ENCODE data around the gene SAMD4B.

SAMD4B gene

DNA sequence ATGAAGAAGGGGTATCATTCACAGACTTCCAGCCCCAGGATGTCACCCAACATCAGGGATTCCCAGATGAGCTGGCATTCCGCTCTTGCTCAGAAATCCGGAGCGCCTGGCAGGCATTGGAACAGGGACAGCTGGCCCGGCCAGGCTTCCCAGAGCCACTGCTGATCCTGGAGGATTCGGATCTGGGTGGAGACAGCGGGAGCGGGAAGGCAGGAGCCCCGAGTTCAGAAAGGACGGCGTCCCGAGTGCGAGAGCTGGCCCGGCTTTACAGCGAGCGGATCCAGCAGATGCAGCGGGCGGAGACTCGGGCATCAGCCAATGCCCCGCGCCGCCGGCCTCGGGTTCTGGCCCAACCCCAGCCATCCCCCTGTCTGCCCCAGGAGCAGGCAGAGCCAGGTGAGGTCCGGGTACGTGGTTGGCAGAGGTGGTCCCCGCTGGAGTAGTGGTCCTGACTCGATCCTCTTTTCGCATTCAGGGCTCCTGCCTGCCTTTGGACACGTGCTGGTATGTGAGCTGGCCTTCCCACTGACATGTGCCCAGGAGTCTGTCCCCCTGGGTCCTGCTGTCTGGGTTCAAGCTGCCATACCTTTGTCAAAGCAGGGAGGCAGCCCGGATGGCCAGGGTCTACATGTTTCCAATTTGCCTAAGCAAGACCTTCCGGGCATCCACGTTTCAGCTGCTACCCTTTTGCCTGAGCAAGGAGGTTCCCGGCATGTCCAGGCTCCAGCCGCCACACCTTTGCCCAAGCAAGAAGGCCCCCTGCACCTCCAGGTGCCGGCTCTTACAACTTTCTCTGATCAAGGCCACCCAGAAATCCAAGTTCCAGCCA, 81.3 kb downstream of the SAMD4B start:
- no peak for DNase-seq (ENCODE audit: low read depth)
- H3K4me3 ChIP-seq (ENCODE audit: low read length), result no peak overlapping the region
- no peak for TF ChIP-seq CTCF (conservative IDR thresholded peaks at IDR 0.05; ENCODE audit: low read depth, low read length)

- H3K4me3 ChIP-seq (ENCODE audit: low read length), result no peak overlapping the region
- TF ChIP-seq CTCF (conservative IDR thresholded peaks at IDR 0.05; ENCODE audit: low read depth, low read length), result no peak
- no peak for DNase-seq (ENCODE audit: low read depth)
Observed at GRCh38 chr19:39424934-39425333, 82.7 kb downstream of the SAMD4B start.

GRCh38 chr19:39425744-39426143, 83.5 kb downstream of the SAMD4B start:
- H3K4me3 ChIP-seq (ENCODE audit: low read length), result no peak overlapping the region
- TF ChIP-seq CTCF (conservative IDR thresholded peaks at IDR 0.05; ENCODE audit: low read depth, low read length), result no peak
- no peak for DNase-seq (ENCODE audit: low read depth)

DNA sequence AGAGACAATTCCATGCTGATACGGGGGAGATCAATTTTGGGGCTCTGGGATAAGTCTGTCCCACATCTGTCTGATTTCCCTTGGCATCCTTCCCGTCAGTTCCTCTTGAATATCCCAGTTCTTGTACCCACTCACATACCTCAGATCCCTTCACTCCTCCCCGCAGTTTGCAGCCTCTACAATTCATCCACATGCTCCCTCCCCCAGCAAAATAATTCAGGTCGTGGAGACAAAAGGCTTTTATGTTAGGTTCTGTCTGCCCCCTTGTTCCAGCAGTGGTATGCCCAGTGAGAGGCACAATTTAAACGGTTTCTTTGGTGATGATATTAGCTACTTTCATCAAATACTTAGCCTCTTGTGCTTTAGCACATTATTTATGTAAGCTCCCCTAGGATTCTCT, 83.9 kb downstream of the SAMD4B start:
- H3K4me3 ChIP-seq (ENCODE audit: low read length), result no peak overlapping the region
- no peak for DNase-seq (ENCODE audit: low read depth)
- no peak for TF ChIP-seq CTCF (conservative IDR thresholded peaks at IDR 0.05; ENCODE audit: low read depth, low read length)

- no peak for TF ChIP-seq CTCF (conservative IDR thresholded peaks at IDR 0.05; ENCODE audit: low read depth, low read length)
- no peak for DNase-seq (ENCODE audit: low read depth)
- H3K4me3 ChIP-seq (ENCODE audit: low read length), result no peak overlapping the region
Observed at GRCh38 chr19:39427707-39428106, 85.5 kb downstream of the SAMD4B start.

- no peak for TF ChIP-seq CTCF (conservative IDR thresholded peaks at IDR 0.05; ENCODE audit: low read depth, low read length)
- no peak overlapping the region for H3K4me3 ChIP-seq (ENCODE audit: low read length)
- DNase-seq (ENCODE audit: low read depth), result peak; percentile 60
Observed at GRCh38 chr19:39428283-39429112, 86.3 kb downstream of the SAMD4B start.

Measured in retinal pigment epithelial cell (primary cell).